Mucosa of rectum (tissue), 2 donors: ENCODE data around the gene TET3.

ENCODE experiments used
- H3K27ac ChIP-seq, 2 donors: one replicate each; pipeline ENCODE4 v1.7.0; 2013; ENCODE audit warnings: inconsistent platforms in 2 of 2, low read depth in 2 of 2, low read length in 2 of 2
- H3K27me3 ChIP-seq, 2 donors: one replicate each; pipeline ENCODE4 v1.7.0; 2013; ENCODE audit warnings: low read length in 2 of 2; ENCODE audit not compliant: control insufficient read depth in 2 of 2, insufficient read depth in 2 of 2
- H3K36me3 ChIP-seq, 2 donors: one replicate each; pipeline ENCODE4 v1.7.0; 2013; ENCODE audit warnings: low read length in 2 of 2; ENCODE audit not compliant: control insufficient read depth in 2 of 2, insufficient read depth in 2 of 2
- H3K4me1 ChIP-seq, 2 donors: one replicate each; pipeline ENCODE4 v1.7.0; 2013; ENCODE audit warnings: low read length in 2 of 2, mild to moderate bottlenecking in 1 of 2; ENCODE audit not compliant: control insufficient read depth in 2 of 2, insufficient read depth in 2 of 2
- H3K4me3 ChIP-seq, 2 donors: one replicate each; pipeline ENCODE4 v1.7.0; 2013; ENCODE audit warnings: low read length in 2 of 2
- H3K9ac ChIP-seq, 2 donors: one replicate each; pipeline ENCODE4 v1.7.0; 2013; ENCODE audit warnings: low read length in 2 of 2, low read depth in 1 of 2, mild to moderate bottlenecking in 1 of 2
- H3K9me3 ChIP-seq, 2 donors: one replicate each; pipeline ENCODE4 v1.7.0; 2013; ENCODE audit warnings: low read length in 2 of 2; ENCODE audit not compliant: control insufficient read depth in 2 of 2
- donor health status: healthy.
- donor health status: Normal muscosa, but diverticular disease.

TET3 gene

GRCh38 chr2:73964223-73964622 is 20.5 kb upstream of the TET3 start:
- no peak overlapping the region for H3K9ac ChIP-seq
- H3K4me3 ChIP-seq = no peak overlapping the region
- no peaks in the 10 kb centered on the region for H3K9me3 ChIP-seq
- peaks cover 0 to 9% of the 10 kb centered on the region in 2 donors for H3K36me3 ChIP-seq
- no peaks in the 10 kb centered on the region for H3K27me3 ChIP-seq
- H3K4me1 ChIP-seq = no peaks in the 10 kb centered on the region
- no peak overlapping the region for H3K27ac ChIP-seq

- H3K9ac ChIP-seq = no peak overlapping the region
- H3K4me3 ChIP-seq = no peak overlapping the region
- no peak overlapping the region for H3K27ac ChIP-seq
- peaks cover 0 to 1% of the 10 kb centered on the region in 2 donors for H3K36me3 ChIP-seq
- no peaks in the 10 kb centered on the region for H3K9me3 ChIP-seq
- H3K27me3 ChIP-seq = no peaks in the 10 kb centered on the region
- peaks cover 0 to under 1% of the 10 kb centered on the region in 2 donors for H3K4me1 ChIP-seq
These were observed 19.7 kb upstream of the TET3 start for GRCh38 chr2:73965053-73965452.

- no peaks in the 10 kb centered on the region for H3K36me3 ChIP-seq
- H3K27me3 ChIP-seq = no peaks in the 10 kb centered on the region
- H3K27ac ChIP-seq = no peak overlapping the region
- H3K4me1 ChIP-seq = peaks cover 23 to 31% of the 10 kb centered on the region in 2 donors
- no peak overlapping the region for H3K4me3 ChIP-seq
- H3K9ac ChIP-seq = no peak overlapping the region
- no peaks in the 10 kb centered on the region for H3K9me3 ChIP-seq
These were observed 16.3 kb upstream of the TET3 start for GRCh38 chr2:73968357-73968937.

- Histone ChIP-seq H3K9me3 (no peaks in the 10 kb centered on the region), H3K27me3 (no peaks in the 10 kb centered on the region), H3K27ac (no peak overlapping the region), H3K4me1 (peaks cover 23 to 31% of the 10 kb centered on the region in 2 donors), H3K4me3 (no peak overlapping the region), H3K36me3 (no peaks in the 10 kb centered on the region), H3K9ac (no peak overlapping the region)
These were observed 15.4 kb upstream of the TET3 start for GRCh38 chr2:73969356-73969755.

- H3K27ac ChIP-seq = peak overlapping the region in 1 of 2 donors; percentile 35
These were observed 14.4 kb upstream of the TET3 start for GRCh38 chr2:73970141-73970803.

GRCh38 chr2:73970850-73971471 is 13.7 kb upstream of the TET3 start:
- Histone ChIP-seq H3K4me1 (peaks cover 23 to 31% of the 10 kb centered on the region in 2 donors), H3K36me3 (no peaks in the 10 kb centered on the region), H3K27ac (peak overlapping the region in 1 of 2 donors; percentile 35), H3K9me3 (no peaks in the 10 kb centered on the region), H3K4me3 (peak overlapping the region in 1 of 2 donors; percentile 41), H3K27me3 (no peaks in the 10 kb centered on the region), H3K9ac (no peak overlapping the region)

More at GRCh38 chr2:73970141-73970803, 14.4 kb upstream of the TET3 start:
- Histone ChIP-seq H3K4me3 (no peak overlapping the region), H3K36me3 (no peaks in the 10 kb centered on the region), H3K27me3 (no peaks in the 10 kb centered on the region), H3K9ac (no peak overlapping the region), H3K9me3 (no peaks in the 10 kb centered on the region), H3K4me1 (peaks cover 23 to 31% of the 10 kb centered on the region in 2 donors)

GRCh38 chr2:73971722-73972121 is 13.0 kb upstream of the TET3 start:
- no peak overlapping the region for H3K4me3 ChIP-seq
- H3K27ac ChIP-seq = no peak overlapping the region
- H3K9me3 ChIP-seq = no peaks in the 10 kb centered on the region
- H3K4me1 ChIP-seq = peaks cover 23 to 31% of the 10 kb centered on the region in 2 donors
- H3K36me3 ChIP-seq = no peaks in the 10 kb centered on the region
- H3K27me3 ChIP-seq = no peaks in the 10 kb centered on the region
- no peak overlapping the region for H3K9ac ChIP-seq

- no peak overlapping the region for H3K27ac ChIP-seq
- H3K4me1 ChIP-seq = peaks cover 23 to 31% of the 10 kb centered on the region in 2 donors
These were observed 11.9 kb upstream of the TET3 start for GRCh38 chr2:73972846-73973245.

GRCh38 chr2:73975731-73976130 is 9.0 kb upstream of the TET3 start:
- Histone ChIP-seq H3K36me3 (no peaks in the 10 kb centered on the region), H3K27me3 (no peaks in the 10 kb centered on the region), H3K4me1 (peaks cover 26 to 40% of the 10 kb centered on the region in 2 donors), H3K27ac (no peak overlapping the region), H3K4me3 (no peak overlapping the region), H3K9ac (no peak overlapping the region), H3K9me3 (no peaks in the 10 kb centered on the region)

More at GRCh38 chr2:73972846-73973245, 11.9 kb upstream of the TET3 start:
- H3K9ac ChIP-seq = no peak overlapping the region
- H3K27me3 ChIP-seq = no peaks in the 10 kb centered on the region
- H3K9me3 ChIP-seq = no peaks in the 10 kb centered on the region
- no peaks in the 10 kb centered on the region for H3K36me3 ChIP-seq
- no peak overlapping the region for H3K4me3 ChIP-seq

- Histone ChIP-seq H3K9me3 (no peaks in the 10 kb centered on the region), H3K4me3 (no peak overlapping the region), H3K9ac (no peak overlapping the region), H3K36me3 (no peaks in the 10 kb centered on the region), H3K4me1 (peaks cover 24 to 41% of the 10 kb centered on the region in 2 donors), H3K27me3 (no peaks in the 10 kb centered on the region), H3K27ac (no peak overlapping the region)
These were observed 7.9 kb upstream of the TET3 start for GRCh38 chr2:73976803-73977202.
